Inferior parietal cortex (tissue), 1 donor: ENCODE measurements around the gene CTTN.
"Not testable (repeated sequence)": the region's sequence is repeated elsewhere in the genome, so short reads cannot be mapped to it uniquely, and the experiment has no call there.

Experiments used
- DNase-seq: peaks from one replicate; pipeline ENCODE4 v3.0.0-alpha.2; 2016; ENCODE audit errors: extremely low spot score

Gene CTTN

DNA sequence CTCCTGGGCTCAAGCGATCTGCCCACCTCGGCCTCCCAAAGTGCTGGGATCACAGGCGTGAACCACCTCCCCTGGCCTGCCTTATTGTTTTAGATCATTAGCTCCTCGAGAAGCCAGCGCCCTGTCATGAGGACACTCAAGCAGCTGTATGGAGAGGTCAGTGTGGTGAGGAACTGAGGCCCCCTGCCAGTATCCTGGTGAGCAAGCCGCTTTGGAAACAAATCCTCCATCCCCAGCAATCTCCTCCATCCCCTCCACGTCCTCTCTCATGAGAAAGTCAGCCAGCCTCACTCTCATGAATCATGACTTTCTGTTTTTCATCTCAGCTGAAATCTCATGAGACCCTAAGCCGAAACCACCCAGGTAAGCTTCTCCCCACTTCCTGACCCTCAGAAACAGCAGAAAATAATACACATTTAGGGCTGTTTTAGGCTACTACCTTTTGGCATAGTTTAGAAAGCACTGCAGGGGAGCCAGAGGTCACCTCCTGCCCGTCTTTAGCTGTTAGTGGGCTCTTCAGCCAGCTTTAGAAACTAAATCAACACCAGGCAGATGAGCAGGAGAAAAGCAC lies 56.0 kb downstream of the CTTN start:
- no peak for DNase-seq

DNA sequence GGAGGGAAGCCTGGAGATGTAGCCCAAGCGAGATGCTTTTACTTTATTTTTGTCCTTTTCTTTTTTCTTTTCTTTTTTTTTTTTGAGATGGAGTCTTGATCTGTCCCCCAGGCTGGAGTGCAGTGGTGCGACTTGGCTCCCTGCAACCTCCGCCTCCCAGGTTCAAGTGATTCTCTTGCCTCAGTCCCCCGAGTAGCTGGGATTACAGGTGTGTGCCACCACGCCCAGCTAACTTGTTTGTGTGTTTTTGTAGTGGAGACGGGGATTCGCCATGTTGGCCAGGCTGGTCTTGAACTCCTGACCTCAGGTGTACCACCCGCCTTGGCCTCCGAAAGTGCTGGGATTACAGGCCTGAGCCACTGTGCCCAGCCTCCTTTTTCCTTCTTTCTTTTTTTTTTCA lies 56.5 kb downstream of the CTTN start:
- DNase-seq: not testable (repeated sequence)

GRCh38 chr11:70455354-70455753 lies 57.0 kb downstream of the CTTN start:
- no peak for DNase-seq

DNA sequence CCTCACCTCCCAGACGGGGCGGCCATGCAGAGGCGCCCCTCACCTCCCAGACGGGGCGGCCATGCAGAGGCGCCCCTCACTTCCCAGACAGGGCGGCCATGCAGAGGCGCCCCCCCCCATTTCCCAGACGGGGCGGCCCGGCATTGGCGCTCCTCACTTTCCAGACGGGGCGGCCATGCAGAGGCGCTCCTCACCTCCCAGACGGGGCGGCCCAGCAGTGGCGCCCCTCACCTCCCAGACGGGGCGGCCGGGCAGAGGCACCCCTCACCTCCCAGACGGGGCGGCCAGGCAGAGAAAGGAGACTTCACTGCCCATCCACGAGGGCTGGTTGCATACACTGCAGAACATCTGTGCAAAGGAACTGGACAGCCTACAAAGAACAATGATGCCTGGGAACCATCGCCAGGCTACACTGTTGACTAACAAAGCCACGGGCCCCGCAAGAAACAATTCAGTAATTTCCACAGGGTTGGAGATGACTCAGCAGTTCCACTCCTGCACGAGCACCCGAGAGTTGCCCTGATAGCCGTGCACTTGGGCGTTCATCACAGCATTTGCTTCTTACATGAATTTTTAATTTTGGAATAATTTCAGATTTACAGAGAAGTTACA lies 58.7 kb downstream of the CTTN start:
- peak; percentile 44 for DNase-seq

GRCh38 chr11:70458736-70459135 lies 60.4 kb downstream of the CTTN start:
- DNase-seq: no peak

DNA sequence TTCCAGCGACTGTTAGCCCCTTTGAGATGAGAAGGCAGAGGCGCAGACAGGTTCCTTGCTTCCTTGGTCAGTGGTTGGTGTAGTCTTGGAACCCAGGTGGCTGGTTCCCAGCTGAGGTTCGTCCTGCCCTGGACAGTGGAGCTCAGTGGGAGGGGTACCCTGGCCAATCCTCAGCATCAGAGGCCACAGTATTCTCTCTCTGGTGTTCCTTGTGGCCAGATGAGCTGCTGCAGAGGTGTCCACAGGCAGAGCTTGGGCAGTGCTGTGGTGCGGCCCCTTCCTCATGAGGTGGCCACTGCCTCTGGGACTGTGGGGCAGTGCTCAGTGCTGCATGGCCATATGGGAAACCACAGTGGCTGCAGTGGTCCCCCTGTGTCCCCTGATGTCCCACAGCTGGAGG lies 61.8 kb downstream of the CTTN start:
- DNase-seq: no peak

GRCh38 chr11:70460964-70461363 lies 62.6 kb downstream of the CTTN start:
- DNase-seq: no peak

DNA sequence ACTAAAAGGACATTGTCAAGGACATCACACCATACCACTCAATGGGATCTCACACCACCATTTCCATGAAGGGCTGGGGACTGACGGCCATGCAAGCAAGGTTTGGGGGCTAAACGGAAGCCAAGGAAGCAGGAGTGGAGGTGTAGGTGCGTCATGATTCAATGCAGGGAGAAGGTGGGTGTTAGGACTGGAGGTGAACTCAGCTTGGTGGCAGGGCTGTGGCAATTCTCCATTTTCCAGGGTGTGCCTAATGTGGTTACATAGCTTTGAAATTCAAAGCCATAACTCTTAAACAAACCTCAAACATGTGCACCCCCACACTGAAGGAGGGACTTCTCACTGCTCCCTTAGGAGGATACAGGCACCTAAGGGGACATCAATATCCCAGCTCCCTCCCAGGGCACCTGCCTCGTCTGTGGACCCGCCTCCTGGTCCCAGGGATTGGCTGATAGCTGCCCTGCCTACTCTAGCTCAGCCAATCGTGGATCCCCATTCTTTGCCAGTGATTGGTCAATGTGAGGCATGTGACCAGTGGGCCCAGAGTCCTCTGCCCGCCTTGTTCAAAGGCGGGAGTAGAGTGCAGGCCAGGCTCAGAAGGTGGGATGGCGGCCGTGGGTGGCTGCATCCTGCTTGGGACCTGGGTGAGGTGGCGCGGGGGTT lies 64.6 kb downstream of the CTTN start:
- no peak for DNase-seq

DNA sequence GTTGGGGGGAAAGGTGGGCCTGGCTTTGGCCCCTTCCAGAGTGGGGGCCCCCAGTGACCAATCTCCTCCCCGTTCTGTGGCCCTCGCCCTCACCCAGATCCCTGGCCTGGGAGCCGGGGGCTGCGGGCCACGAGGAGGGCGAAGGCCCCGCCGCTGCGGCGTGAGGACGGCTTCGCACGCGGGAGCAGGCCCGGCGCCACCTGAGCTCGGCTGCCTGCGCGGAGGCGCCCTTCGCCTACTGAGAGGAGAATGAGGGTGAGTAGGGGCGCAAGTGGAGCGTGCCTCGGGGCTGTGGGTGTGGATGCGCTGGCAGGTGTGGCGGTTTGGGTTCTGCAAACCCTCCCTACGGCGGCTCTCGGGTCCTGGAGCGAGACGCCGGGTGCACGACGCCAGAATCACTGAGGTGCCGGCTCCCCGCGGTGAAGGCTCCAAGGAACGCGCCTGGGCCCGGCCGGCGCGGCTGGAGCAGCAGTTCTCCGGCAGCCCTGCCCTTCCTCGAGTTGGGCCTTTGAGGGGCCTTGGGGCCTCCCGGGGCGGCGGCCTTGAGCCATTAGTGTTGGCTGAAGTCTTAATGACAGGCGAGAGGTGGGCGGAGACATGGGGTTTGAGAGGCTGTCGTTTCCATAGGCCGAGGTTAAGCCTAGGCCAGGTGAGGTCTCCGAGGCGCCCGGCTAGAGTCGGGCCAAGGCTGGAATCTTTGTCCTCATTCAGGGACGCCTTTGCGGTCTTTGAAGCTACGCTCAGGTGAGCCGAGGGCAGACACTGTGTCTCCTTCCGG lies 65.3 kb downstream of the CTTN start:
- DNase-seq: no peak

DNA sequence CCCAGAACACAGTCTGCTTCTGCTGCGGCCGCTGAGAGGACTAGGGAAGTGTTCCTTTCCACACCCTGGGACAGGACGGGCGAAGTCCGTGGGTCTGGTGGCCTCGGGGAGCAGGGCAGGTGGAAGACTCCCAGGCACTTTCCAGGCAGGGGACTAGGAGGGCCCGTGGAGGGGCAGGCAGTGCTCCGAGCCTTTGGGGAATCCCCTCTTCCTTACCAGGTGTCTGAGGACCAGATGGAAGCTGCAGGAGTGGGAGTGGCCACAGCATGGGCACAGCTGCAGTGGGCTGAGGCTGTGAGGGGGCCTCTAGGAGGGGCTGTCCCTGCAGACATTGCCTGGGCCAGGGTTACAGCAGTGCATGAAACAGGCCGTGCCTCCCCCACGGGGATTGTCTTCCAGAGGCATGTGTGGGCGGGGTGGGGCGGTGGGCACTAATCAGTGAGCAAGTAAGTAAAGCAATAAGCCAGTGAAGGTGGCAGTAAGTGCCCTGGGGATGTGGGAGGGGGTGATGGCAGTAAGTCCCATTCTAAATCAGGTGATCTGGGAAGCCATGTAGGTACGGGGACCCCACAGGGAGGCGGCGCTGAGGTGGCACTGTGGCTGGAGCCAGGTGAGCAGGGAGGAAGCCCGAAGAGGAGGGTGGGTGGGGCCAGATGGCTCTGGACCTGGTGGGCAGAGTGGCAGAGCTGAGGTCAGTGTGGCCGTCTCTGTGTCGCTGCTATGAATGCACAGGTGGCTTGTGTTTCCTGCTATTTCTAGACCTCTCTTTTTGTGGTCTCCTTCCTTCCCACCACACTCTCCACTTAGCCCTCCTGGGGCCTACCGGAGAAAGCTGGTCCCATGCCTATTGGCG lies 66.4 kb downstream of the CTTN start:
- no peak for DNase-seq

DNA sequence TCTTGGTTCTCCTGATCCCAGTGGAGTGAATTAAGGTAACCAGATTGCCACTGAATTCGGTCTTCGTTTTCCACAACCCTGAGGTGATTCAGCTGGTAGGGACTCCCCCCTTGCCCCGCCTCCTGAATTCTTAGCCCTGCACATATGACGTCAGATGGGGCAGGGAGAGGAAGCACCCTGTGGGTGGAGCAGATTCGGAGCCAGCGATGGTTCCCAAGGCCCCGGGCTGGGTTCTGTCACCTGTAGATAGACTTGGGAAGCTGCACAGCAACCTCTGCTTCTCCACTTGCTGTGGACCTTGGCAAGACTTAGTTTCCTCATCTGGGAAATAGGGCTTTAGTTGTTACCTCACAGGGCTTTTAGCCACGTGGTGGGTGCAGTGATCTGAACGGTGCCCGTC lies 67.8 kb downstream of the CTTN start:
- DNase-seq: no peak

GRCh38 chr11:70466596-70466995 lies 68.3 kb downstream of the CTTN start:
- no peak for DNase-seq

DNA sequence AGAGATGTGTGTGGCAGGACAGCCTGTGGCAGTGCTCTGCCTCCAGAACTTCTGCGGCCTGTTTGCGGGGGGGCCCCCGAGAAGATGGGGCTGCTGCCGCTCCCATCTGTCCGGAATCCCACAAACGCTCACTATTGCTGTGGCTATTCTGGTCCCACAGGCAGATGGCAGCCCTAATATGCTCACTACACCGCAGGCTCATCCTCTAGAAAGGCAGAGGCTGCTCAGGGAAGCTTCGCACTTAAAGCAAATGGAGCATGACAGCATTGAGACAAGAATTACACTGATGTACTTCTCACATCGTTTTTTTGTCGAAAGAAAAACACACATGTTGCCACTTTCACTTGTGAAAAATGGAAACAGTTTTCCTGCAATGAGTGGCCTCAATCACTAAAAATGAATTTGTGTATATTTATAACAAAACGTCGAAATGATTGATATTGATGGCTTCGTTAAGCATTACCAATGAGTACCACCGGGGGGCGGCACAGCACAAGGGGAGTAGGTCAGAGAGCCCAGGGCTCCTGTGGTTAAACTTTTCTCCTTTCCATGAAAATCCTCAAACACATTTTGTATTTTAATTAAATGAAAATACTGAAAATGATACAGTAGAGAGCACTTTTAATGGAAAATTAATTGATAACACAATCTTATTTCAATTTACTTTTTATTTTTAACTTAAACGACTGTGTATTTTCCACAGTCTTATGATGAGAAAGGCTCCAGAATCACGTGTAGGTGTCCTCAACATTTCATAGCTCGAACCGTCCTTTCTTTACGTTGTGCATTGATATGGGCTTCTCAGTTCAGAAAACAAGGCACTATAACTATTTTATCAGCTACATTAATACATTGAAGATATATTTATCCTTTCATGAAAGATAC lies 69.1 kb downstream of the CTTN start:
- DNase-seq: peak; percentile 85

DNA sequence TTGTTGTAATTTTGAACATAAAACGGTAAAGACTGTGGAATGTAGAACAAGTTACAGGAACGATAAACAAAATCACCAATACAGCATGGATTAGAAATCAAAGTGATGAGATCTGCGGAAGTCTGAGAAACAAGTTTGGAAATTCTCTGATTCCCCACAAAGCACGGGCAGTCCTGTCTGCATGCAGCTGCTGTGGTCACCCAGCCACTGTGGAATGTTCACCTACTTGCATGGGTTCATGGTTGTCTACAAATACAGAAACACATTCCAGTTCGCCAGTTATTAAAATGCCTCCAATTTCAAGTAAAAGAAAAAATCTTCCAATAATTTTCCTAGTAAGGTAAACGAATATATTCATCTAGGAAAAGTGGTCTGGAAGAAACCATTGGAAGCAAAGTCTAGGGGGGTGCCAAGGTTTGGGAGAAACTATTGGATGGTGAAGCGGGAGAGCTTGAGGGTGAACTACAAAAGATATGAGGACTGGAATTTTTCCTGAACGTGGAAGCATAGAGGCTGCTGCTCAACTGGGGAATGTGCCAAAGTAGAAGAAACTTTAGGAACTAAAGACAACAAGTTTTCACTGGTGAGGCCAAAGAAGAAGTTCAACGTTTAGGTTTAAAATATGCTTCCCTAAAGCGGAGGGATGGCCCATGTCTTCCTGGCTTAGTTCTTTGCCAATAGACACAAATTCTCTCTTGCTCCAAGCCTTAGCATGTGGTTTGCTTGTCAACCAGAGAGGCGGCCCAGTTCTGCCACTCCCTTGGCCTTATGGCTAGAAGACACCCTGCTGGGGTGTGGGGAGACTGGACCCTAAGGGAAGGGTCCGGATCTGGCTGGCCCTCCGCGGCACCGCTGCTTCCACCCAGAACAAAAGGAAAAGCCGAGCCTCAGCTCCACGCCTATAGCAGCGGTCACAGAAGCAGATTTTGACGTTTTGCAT lies 70.2 kb downstream of the CTTN start:
- DNase-seq: no peak

- DNase-seq: no peak
These were observed 71.8 kb downstream of the CTTN start for GRCh38 chr11:70470127-70470526.

- no peak for DNase-seq
These were observed 72.9 kb downstream of the CTTN start for GRCh38 chr11:70471254-70471653.

GRCh38 chr11:70472240-70472639 lies 73.9 kb downstream of the CTTN start:
- DNase-seq: no peak

- no peak for DNase-seq
These were observed 75.0 kb downstream of the CTTN start for GRCh38 chr11:70473186-70473872.
